Subcutaneous abdominal adipose tissue (tissue), 5 donors: ENCODE results near the gene SLC13A4.

Experiments used
- H3K27ac ChIP-seq: one replicate; pipeline ENCODE4 v1.7.0; 2013; ENCODE audit warnings: low read depth, mild to moderate bottlenecking, inconsistent platforms, low read length, moderate library complexity
- H3K27me3 ChIP-seq, 5 donors: one replicate each; pipeline ENCODE4 v1.7.0; 2013; ENCODE audit warnings: low read length in 5 of 5, inconsistent platforms in 1 of 5; ENCODE audit not compliant: control insufficient read depth in 5 of 5, insufficient read depth in 4 of 5
- H3K36me3 ChIP-seq, 5 donors: one replicate each; pipeline ENCODE4 v1.7.0; 2013; ENCODE audit warnings: low read length in 5 of 5; ENCODE audit not compliant: control insufficient read depth in 5 of 5, insufficient read depth in 5 of 5
- H3K4me1 ChIP-seq, 5 donors: one replicate each; pipeline ENCODE4 v1.7.0; 2013; ENCODE audit warnings: low read length in 5 of 5, mild to moderate bottlenecking in 3 of 5, moderate library complexity in 1 of 5; ENCODE audit not compliant: control insufficient read depth in 5 of 5, insufficient read depth in 5 of 5
- H3K4me3 ChIP-seq, 5 donors: one replicate each; pipeline ENCODE4 v1.7.0; 2013; ENCODE audit warnings: low read length in 5 of 5, low read depth in 1 of 5
- H3K9ac ChIP-seq, 5 donors: one replicate each; pipeline ENCODE4 v1.7.0; 2013; ENCODE audit warnings: low read length in 5 of 5, mild to moderate bottlenecking in 4 of 5, moderate library complexity in 3 of 5
- H3K9me3 ChIP-seq, 5 donors: one replicate each; pipeline ENCODE4 v1.7.0; 2013; ENCODE audit warnings: low read length in 5 of 5; ENCODE audit not compliant: control insufficient read depth in 5 of 5
- donor health status: healthy.
- donor health status: healthy.
- donor health status: healthy.
- donor health status: healthy.
- donor health status: healthy.

The SLC13A4 gene

DNA sequence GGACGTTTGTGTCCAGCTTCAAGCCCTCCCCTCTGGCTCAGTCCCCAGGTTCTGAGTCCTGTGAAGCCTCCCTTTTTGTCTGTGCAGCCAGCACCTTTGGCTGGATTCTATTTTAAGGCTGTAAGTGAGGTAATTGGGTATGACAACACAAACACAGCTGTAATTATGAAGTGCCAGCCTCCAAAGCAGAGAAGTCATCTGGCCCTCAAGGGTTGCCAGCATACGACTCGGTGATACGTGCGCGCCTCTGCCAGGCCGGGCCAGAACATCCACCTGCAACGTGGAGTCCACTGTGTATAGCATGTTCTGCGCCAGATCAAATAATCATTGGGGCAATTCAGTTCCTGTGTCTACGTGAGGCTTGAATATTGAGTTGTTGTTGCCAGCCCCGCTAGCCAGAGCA lies 27.4 kb upstream of the SLC13A4 start:
- Histone ChIP-seq H3K36me3 (no peaks in the 10 kb centered on the region), H3K4me1 (peaks cover 0 to 15% (median 12%) of the 10 kb centered on the region in 5 donors), H3K9me3 (peaks cover 0 to 3% (median 0%) of the 10 kb centered on the region in 5 donors), H3K27me3 (no peaks in the 10 kb centered on the region), H3K9ac (no peak overlapping the region), H3K27ac (no peak overlapping the region), H3K4me3 (no peak overlapping the region)

DNA sequence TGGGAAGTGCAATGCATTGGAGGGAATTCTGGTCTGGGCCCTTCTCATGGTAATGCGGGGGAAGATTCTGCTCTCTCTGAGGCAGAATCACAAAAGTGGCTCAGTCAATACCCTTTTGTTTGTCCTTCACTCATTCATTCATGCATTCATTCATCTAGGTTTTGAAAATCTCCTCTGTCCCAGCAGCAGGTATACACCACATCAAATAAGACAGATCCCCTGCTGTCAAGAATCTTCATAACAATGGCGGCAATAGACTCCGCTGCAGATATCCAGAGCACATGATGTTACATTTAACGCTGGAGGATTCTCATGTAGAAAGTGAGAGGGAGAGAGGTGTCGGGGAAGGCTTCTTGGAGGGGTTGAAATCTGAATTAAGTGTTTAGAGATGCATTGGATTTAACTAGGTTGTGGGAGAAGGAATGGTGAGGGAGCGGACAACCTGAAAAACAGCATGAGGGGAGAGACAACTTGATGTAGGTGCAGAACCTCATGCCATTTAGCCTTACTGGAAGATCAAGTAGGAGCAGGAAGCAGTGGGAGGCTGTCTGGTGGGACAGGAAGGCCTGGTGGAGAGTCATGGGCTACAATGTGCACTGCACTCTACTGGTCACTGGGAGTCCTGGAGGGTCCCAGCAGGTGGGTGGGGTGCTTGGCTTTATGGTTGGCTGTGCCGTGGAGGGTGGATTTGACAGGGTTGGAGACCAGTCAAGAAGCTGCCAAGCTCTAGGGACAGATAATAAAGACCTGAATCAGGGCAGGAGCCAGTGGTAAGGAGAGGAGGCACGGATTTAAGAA lies 25.8 kb upstream of the SLC13A4 start:
- Histone ChIP-seq H3K9me3 (peaks cover 0 to 3% (median 0%) of the 10 kb centered on the region in 5 donors), H3K9ac (no peak overlapping the region), H3K4me1 (peaks cover 0 to 16% (median 14%) of the 10 kb centered on the region in 5 donors), H3K27ac (no peak overlapping the region), H3K27me3 (no peaks in the 10 kb centered on the region), H3K4me3 (no peak overlapping the region), H3K36me3 (no peaks in the 10 kb centered on the region)

DNA sequence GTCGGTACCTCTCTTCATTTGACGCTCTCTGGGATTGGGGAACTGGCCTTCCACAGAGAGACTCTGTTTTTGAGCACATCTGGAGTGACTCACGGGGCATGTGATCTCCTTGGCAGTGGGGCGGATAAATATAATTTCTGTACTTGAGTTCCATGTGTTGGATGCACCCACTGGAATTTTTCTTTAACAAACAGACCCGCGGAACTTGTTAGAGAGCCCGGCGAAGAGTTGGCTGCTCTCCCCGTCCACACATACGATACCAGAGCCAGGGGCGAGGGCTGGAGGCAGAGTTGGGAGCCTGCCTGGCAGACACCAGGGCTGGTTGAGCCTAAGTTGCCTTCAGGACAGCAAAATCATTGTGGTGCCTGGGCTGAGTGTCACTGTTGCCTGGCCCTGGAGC lies 20.8 kb upstream of the SLC13A4 start, which contains the start of gene FAM180A:
TSS of gene FAM180A (minus strand) at position 44 of the 400 bp plus-strand sequence. CDS start 233 bp downstream, outside the sequence.
- Histone ChIP-seq H3K4me1 (peaks cover 0 to 20% (median 14%) of the 10 kb centered on the region in 5 donors), H3K27ac (peak within 1 kb of the TSS; percentile 65), H3K9ac (peak within 1 kb of the TSS in 1 of 5 donors; percentile 37), H3K27me3 (no peaks in the 10 kb centered on the region), H3K4me3 (peak within 1 kb of the TSS in 4 of 5 donors; percentile 39 to 72 (median 56)), H3K36me3 (no peaks in the 10 kb centered on the region), H3K9me3 (no peaks in the 10 kb centered on the region)

DNA sequence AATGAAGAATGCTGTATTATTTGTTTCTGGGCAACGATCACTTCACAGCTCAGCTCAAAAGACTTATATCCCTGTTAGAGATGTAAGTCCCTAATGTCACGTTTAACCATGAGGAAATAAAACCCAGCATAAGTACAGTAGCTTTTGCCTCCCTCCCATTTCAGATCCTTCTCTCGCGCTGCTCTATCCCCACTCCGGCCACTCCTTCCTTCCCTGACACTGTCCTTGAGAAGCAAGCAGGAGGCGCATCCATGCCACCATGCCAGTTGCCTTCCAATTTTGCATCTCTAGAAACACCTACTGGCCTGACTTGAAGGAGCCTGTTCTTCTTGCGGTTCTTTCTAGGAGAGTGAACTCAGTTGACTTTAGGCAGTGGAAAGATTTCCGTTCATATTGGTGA lies 19.4 kb upstream of the SLC13A4 start:
- H3K9me3 ChIP-seq: no peaks in the 10 kb centered on the region
- peak overlapping the region in 4 of 5 donors; percentile 25 to 62 (median 45) for H3K4me3 ChIP-seq
- peak overlapping the region; percentile 65 for H3K27ac ChIP-seq
- H3K36me3 ChIP-seq: no peaks in the 10 kb centered on the region
- no peaks in the 10 kb centered on the region for H3K27me3 ChIP-seq
- H3K9ac ChIP-seq: peak overlapping the region in 1 of 5 donors; percentile 37
- peaks cover 0 to 24% (median 14%) of the 10 kb centered on the region in 5 donors for H3K4me1 ChIP-seq

DNA sequence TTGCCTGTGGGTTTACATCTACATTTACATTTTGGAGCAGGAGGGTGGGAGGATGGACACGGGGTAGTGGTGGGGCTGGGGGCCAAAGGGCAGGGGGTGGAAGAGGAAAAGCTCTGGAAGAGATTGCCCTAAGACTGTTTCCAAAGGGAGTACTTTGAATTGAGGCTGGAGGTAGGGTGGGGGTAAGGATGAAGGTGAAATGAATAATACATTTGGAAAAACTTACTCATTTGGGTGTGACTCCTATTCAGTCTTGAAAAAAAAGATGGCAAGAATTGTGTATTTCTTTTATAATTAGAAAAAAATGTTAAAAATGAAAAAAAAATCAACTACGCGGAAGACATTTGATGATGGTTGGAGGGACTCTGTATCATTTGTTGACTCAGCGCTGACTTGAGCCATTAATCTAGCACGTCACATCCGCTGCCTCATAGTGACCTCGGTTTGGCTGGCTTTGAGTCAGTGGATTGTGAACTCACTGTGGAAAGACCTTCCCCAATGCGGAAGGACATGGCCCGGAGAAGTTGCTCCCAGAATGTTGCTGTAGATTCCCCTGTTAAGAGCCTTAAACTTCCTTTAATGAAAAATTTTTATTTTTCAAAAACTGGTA lies 17.8 kb upstream of the SLC13A4 start:
- Histone ChIP-seq H3K27ac (peak overlapping the region; percentile 40), H3K4me1 (peaks cover 0 to 24% (median 14%) of the 10 kb centered on the region in 5 donors), H3K36me3 (no peaks in the 10 kb centered on the region), H3K9ac (no peak overlapping the region), H3K4me3 (peak overlapping the region in 1 of 5 donors; percentile 42), H3K9me3 (no peaks in the 10 kb centered on the region), H3K27me3 (no peaks in the 10 kb centered on the region)

DNA sequence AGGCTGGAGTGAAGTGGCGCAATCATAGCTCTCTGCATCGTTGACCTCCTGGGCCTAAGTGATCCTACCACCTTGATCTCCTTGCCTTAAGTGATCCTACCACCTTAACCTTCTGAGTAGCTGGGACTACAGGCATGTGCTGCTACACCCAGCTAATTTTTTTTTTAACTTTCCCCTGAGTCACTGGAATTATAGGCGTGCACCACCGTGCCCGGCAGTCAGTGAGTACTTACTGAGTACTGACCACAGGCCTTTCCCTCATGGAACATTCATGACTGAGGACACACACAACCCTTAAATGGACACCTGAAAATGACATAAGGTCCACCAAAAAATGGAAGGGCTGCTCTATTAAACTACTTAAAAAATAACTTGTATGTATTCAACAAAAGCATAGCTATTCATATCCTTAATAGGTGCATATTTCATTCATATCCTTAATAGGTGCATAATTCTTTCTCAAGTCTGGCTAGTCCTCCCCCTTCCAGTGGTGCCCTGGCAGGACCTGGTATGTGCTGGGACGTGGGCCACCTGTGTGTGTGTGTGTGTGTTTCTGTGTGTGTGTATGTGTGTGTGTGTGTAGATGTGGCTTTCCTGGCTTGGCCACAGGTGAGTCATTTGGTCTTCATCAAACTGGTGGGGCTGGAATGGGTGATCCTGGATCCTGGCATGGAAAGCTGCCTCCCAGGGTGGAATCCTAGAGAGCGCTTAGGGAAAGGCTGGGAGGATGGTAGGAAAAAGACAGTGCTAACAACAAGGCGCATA lies 17.1 kb upstream of the SLC13A4 start:
- Histone ChIP-seq H3K9me3 (no peaks in the 10 kb centered on the region), H3K27me3 (no peaks in the 10 kb centered on the region), H3K4me1 (peaks cover 0 to 24% (median 14%) of the 10 kb centered on the region in 5 donors), H3K27ac (peak overlapping the region; percentile 37), H3K9ac (no peak overlapping the region), H3K4me3 (no peak overlapping the region), H3K36me3 (no peaks in the 10 kb centered on the region)

DNA sequence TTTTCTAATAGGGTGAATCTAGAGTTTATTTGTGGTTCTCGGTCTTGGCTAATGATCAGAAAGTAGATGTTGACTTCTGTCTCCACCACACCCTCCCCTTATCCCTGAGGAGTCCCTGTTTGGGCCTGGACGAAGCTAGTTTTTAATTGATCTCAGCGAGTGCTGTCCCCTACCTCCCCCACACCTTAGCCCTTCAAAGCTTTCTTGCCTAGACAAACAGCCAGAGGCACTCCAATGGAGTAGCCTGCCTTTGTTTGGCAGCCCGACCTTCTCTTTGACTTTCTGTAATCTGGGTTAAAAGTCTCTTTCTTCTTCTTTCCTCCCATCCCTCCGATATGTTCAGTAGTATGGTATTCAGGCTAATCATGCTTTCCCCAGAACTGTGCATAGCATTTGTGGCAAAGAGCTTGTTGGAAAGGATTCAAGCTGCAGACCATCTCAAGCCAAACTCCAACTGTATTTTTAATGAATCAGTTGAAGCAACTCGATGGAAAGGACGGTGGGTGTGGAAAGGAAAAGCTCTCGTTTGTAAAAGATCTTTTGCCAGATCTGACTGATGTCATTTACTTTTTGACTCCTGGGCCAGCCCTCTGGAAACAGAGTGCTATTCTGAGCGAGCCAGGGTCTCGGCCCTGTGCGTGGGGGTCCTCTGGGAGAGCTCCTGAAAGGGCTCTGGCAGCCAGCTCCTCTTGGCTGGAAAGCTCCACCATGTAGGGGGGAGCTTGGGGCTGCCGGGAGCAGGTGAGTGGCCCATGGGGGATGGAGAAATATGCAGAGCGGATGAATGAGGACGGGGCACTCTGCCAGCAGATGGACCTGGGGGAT lies 16.1 kb upstream of the SLC13A4 start:
- Histone ChIP-seq H3K4me1 (peaks cover 0 to 22% (median 14%) of the 10 kb centered on the region in 5 donors), H3K27ac (peak overlapping the region; percentile 37)

DNA sequence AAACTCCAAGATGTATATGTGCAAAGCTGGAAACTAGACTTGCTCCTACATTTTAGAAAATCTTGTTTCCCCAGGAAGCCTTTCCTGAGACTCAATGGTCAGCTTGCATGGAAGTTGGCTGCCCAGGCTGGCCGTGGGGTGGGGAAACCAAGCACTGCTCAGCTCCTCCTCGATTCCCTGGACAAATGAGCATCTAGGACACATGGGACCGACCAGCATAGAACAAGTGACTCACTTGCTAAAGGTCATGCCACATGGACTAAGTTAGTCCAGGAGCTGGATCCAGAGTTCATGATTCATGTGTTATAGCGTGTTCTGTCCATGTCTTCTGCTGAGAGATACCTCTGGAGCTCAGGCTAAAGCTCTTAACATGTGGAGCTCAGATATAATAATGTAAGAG lies 14.4 kb upstream of the SLC13A4 start:
- Histone ChIP-seq H3K9ac (no peak overlapping the region), H3K27ac (no peak overlapping the region), H3K27me3 (no peaks in the 10 kb centered on the region), H3K4me3 (no peak overlapping the region), H3K36me3 (no peaks in the 10 kb centered on the region), H3K4me1 (peaks cover 0 to 13% (median 9%) of the 10 kb centered on the region in 5 donors), H3K9me3 (no peaks in the 10 kb centered on the region)

More for the DNA sequence above, 16.1 kb upstream of the SLC13A4 start:
- no peak overlapping the region for H3K9ac ChIP-seq
- H3K9me3 ChIP-seq: no peaks in the 10 kb centered on the region
- H3K4me3 ChIP-seq: peak overlapping the region in 1 of 5 donors; percentile 12
- H3K36me3 ChIP-seq: no peaks in the 10 kb centered on the region
- H3K27me3 ChIP-seq: no peaks in the 10 kb centered on the region

DNA sequence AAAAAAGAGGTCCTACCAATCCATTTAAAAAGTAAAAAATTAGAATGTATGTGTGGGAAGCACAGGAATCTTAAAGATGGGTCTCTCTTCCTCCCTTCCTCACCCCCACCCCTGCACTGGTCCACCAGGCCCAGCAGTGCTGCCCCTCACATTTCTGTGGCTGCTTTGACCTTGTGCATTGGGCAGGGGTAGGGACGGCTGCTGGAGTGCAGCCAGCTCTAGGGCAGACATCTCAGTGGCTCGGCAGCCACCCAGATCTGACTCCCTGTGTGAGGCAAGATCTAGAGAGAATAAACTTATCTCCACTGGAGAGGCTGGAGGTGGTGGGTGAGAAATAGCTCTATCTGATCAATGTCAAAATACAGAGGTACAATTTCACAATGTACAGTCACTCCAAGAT lies 13.9 kb upstream of the SLC13A4 start:
- H3K9me3 ChIP-seq: no peaks in the 10 kb centered on the region
- H3K4me3 ChIP-seq: no peak overlapping the region
- no peak overlapping the region for H3K9ac ChIP-seq
- H3K4me1 ChIP-seq: peaks cover 0 to 13% (median 9%) of the 10 kb centered on the region in 5 donors
- no peaks in the 10 kb centered on the region for H3K27me3 ChIP-seq
- H3K27ac ChIP-seq: no peak overlapping the region
- no peaks in the 10 kb centered on the region for H3K36me3 ChIP-seq
